ENCODE measurements around the gene INPP5B.

The INPP5B gene

DNA sequence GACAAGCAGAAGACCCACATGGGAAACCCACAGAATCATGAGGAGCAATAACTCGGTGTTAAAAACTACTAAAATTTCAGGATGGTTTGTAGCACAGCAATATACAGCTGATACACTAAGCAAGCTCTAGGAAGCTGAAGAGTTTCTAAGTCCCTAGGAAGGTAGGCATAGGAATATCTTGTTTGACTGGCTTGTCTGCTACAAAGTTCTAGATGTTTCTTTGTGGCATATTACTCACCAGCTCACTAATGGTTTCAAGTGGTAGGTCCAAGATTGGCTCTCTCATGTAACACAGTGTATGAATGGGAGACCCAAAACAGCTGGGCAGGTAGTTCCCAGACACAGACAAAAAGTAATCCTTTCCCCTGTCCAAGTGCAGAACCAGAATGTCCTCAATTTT is 74.2 kb downstream of the INPP5B start:
- no peak for DNase-seq (ENCODE audit: low read depth)

DNA sequence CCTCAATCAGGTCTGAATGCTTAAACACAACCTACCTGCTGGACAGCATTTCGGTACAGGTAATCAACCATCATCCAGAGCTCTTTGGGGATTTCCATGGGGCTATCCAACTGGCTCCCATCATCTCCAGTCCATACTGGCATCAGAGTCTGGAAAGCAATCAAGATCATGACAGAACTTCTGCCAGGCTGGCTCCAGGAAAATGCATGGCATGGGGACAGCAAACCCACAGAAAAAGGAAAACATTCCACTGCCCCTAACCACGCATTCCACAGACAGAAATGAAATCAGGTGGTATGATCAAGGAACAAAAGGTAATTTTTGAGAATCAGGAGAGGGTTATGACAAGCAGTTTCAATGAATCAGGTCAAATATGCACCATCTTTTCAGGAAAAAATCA is 78.4 kb downstream of the INPP5B start:
- no peak for DNase-seq (ENCODE audit: low read depth)

DNA sequence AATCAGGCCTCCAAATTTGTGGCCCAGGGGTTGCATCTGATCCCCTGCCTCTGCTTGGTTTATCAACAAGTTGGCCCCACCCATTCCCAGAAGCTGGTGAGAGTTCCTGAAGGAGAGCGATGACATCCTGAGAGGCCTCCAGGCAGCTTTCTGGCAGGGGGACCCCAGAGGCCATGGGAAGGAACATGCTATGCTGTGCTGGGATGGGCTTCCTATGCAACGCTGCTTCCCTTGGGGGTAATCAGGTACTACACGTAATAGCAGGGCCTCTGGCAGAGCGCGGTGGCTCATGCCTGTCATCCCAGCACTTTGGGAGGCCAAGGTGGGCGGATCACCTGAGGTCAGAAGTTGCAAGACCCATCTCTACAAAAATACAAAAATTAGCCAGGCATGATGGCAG is 79.1 kb downstream of the INPP5B start:
- DNase-seq (ENCODE audit: low read depth), result no peak

GRCh38 chr1:37866491-37866890 is 80.4 kb downstream of the INPP5B start:
- DNase-seq (ENCODE audit: low read depth), result no peak

DNA sequence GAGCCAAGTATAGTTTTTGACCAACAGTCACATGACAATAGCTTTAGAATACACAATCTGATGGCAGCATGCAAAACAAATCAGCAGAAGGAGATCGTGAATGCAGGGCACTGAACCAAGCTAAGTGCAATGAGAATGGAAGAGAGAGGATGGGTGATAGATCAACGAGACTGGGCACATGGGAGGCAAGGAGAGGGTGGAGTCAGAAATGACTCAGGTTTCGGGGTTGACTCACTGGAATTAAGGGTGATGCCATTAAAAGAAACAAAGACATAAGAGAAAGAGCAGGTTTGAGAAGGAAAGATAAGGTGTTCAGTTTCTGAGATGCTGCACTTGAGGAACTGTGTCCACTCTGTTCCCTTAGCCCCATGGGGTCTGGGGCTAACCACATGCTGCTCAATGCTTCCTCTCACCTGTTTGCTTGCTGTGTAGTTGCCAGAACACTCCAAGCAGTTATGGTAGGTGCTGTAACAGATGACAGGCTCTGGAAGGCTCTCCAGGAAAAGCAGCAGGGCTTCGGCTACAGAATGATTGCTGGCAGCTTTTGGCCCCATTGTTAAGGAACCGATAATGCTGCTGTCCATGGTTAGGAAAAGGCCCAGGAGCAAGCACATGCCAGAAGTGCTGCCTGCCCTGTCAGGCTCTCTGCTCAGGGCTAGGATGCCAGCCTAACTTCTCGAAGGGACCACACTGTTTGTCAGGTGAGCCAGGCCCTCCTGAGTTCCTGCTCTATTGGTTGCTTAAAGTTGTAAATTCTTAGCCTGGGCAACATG is 81.3 kb downstream of the INPP5B start:
- DNase-seq (ENCODE audit: low read depth), result no peak

DNA sequence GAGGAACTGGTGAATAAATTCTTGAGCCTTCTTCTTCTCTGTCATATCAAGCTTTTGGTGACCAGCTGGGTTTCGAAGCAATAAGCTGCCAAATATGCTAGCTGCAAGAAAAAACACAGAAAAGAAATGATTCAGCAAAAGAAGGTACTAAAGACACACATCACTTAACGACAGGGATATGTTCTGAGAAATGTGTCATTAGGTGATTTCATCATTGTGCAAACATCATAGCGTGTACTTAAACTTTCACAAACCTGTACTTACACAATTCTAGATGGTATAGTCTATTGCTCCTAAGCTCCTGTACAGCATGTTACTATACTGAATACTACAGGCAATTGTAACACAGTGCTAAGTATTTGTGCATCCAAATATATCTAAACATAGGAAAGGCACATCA is 84.5 kb downstream of the INPP5B start:
- no peak for DNase-seq (ENCODE audit: low read depth)

- no peak for DNase-seq (ENCODE audit: low read depth)
Measured at GRCh38 chr1:37861151-37861550, 85.7 kb downstream of the INPP5B start.

DNA sequence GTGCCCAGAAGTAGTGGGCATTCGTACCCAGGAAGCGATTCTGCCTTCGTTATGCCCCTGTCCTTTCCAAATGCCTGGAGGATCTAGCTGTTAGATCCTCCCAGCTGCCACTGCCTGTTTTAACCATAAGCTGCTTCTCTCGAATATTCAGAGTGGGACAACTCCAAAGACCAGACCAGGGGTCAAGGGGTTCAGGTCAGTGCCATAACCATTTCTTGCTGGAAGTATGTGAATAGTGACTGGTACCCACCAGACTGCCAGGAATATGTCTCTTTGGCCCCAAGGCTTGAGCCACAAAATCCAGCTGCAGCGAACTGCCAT is 86.5 kb downstream of the INPP5B start:
- no peak for DNase-seq (ENCODE audit: low read depth)

- peak; percentile 90 for DNase-seq (ENCODE audit: low read depth)
Measured at GRCh38 chr1:37859507-37860345, 87.1 kb downstream of the INPP5B start, which contains the start of gene MTF1. MTF1 (minus strand) TSS chr1:37859592; CDS start chr1:37857658, 1,934 bp downstream.

DNA sequence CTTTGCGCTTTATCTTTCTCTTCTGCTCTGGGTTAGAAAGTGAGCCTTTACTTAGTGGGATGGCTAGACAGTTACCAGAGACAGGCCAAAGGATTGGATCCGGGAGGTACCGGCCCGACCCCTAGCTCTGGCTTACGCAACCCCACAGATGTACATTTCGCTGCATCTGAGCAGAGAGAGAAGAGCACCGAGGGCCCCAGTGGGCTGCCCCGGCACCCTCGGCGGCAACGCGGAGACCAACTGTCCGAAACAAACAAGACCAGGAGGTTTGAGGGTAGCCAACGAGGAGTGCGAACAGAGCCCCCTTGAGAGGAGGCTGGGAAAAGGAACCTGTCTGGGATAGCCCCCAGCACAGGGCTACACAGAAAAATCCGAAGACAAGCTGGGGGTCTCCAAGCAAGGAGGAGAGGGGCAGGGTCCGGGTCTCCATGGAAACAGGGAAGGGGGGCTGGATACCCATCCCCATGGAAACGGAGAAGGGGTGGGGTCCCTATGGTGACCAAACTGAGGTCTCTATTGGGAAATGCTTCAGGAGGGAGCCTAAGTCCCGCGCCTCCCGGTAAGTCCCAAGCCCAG is 87.8 kb downstream of the INPP5B start:
- DNase-seq (ENCODE audit: low read depth), result peak; percentile 22

DNA sequence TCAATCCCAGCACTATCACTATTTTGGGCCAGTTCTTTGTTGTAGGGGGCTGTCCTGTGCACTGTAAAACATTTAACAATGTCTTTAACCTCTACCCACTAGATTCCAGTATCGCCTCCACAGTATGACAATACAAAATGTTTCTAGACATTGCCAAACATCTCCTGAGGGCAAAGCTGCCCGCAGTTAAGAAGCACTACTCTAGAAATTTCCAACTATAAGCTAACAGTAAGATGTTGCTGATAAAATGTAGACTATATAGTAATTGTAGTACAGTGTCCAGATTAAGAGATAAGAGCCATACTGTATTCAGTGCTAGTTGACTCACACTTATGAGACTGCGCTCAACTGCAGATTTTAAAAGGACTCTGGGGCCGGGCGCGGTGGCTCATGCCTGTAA is 92.4 kb downstream of the INPP5B start:
- DNase-seq (ENCODE audit: low read depth), result no peak

- no peak for DNase-seq (ENCODE audit: low read depth)
Measured at GRCh38 chr1:37853157-37853556, 93.7 kb downstream of the INPP5B start.

DNA sequence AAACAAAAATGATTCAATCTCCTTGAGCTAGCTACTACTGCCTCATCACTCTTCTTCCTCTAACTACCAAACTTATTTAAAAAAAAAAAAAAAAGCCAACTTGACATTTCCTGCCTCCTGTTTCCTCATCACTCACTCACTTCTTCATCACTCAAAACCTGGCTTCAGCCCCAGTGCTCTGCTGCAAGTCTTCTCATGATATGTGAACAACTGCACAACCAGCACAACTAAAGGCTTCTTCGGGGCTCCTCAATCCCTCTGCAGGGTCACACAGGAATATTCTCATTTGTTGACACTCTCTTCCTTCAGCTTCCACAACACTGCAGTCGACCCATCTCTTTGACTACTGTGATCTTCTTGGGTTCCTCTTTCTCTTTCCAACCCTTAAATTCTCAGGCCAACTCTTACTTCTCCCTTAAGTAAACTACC is 95.1 kb downstream of the INPP5B start:
- no peak for DNase-seq (ENCODE audit: low read depth)

- DNase-seq (ENCODE audit: low read depth), result no peak
Measured at GRCh38 chr1:37851262-37851661, 95.6 kb downstream of the INPP5B start.

DNA sequence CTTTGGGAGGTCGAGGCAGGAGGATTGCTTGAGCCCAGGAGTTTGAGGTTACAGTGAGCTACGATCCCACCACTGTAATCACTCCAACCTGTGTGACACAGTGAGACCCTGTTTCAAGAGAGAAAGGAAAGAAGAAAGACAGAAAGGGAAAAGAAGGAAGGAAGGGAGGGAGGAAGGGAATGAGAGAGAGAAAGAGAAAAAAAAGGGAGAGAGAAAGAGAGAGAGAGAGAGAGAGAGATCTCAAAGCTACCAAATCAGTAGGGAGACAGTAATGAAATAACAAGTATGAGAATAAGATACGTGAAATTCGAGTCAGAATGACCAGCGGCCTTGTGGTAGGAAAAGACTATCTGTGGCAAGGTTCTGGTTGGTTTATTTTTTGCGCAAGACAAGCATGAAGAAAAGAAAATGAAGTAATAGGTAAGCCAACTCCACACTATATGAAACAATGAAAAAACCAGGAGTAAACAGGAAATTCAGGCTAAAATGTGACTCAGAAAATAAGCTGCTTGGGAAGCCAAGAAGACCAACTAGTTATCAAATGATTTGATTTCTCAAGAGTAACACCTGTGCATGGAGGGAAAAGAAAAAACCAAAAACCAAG is 96.4 kb downstream of the INPP5B start:
- DNase-seq (ENCODE audit: low read depth), result no peak

- DNase-seq (ENCODE audit: low read depth), result no peak
Measured at GRCh38 chr1:37849480-37849879, 97.4 kb downstream of the INPP5B start.

DNA sequence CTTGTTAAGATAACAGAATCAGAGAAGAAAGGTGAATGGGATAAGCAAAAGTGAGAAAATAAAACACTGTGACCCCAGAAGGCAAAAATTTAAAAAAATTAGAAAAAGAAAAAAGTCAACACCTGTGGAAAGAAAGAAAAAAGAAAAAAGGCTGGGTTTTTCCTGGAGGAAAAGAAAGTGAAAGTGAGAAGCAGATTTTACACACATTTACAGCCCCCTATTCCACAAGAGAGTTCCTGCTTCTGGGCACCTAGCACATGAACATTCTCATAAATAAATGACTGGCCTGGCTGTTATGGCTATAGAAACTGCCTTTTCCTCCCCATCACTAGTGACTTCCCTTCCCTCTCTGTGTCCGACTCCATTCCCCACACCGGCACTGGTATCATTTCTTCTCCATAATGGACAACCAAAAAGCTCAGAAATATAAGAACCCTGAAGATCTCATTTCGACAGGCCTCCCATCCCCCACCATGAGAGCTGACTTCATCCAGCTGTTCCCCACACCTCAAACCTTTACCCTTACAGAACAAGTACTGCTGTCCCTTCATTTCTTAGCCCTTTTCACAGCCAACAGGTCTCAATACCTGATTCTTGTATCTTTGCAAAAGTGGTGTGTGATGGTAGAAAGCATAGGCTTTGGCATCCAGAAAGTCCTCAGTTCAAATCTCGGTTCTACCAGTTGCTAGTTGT is 100.1 kb downstream of the INPP5B start:
- no peak for DNase-seq (ENCODE audit: low read depth)

DNA sequence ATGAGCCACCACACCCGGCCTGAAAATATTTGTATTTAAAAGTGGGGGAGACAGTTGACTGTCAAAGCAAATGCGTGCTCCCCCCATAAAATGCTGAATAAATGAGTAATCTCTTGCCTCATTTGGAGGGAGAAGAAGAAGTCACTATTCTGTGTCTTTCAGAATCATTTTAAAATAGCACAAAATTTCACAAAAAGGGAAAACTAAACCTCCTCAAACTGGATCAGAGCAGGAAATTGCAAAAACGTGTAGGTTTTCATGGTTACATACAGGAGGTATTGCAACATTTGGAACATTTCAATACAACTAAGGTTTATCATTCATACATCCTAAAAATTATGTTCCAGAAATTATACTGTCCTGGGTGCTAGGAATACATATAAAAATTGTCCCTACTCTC is 101.1 kb downstream of the INPP5B start:
- no peak for DNase-seq (ENCODE audit: low read depth)

DNA sequence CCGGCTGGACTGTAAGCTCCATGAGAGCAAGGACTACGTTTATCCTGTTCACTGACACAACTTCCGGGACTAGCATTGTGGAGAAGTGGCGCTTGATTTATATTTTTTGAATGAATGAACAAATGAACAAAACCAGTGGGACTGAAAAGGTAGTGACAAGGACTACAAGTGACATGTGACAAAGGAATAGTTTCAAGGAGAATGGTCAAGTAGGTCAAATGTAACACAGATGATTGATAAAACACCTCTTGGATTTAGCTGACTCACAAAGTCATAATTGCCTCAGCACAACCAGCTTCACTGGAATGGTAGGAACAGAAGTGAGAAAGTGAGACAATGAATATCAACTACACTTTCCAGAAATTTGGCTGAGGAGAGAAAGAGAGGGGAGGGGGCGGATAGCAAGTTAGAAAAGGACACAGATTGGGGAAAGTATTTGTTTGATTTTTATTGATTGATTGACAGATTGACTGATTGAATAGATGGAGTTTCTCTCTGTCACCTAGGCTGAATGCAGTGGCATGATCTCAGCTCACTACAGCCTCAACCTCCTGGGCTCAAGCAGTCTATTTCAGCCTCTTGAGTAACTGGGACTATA is 101.7 kb downstream of the INPP5B start:
- no peak for DNase-seq (ENCODE audit: low read depth)

DNA sequence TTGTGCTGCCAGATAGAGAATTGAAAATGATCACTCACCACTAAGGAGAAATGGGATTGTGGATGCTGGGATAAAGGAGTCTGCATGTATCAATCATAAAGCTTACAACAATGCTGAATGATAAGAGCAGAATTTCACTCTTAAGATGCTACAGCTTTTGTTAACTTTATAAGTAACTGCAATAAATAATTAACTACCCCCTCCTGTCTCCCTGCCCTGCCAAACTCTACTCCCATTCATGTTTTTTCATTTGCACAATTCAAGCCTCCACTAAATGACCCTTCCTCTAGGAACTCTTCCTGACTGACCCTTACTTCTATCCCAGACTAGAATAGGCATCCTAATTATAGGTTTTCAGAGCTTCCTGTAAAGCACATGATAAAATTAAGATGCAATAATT is 102.3 kb downstream of the INPP5B start:
- no peak for DNase-seq (ENCODE audit: low read depth)

GRCh38 chr1:37841652-37842051 is 105.2 kb downstream of the INPP5B start:
- DNase-seq (ENCODE audit: low read depth), result no peak

GRCh38 chr1:37840711-37841110 is 106.1 kb downstream of the INPP5B start:
- no peak for DNase-seq (ENCODE audit: low read depth)
